Keratinocyte (primary cell): Measurements from ENCODE around the gene LGALS13.

Experiments used
- CTCF ChIP-seq, 3 experiments: IDR thresholded peaks in 1 of 3; conservative IDR thresholded peaks in 1 of 3; optimal IDR thresholded peaks in 1 of 3; 2 replicates in 2 of 3; 3 replicates in 1 of 3; pipeline versions ENCODE3 to v1.5.1; 2011; ENCODE audit warnings: low read length in 3 of 3, mild to moderate bottlenecking in 3 of 3, moderate library complexity in 2 of 3, control low read depth in 1 of 3, inconsistent platforms in 1 of 3; ENCODE audit not compliant: insufficient read depth in 2 of 3; ENCODE audit errors: extremely low read depth in 1 of 3
- EZH2 ChIP-seq: IDR thresholded peaks from one replicate; pipeline ENCODE4 v1.6.1; 2012; ENCODE audit warnings: inconsistent platforms, mild to moderate bottlenecking, low read length, moderate library complexity

GRCh38 chr19:39607021-39607420 is 4.7 kb downstream of the LGALS13 start:
- no peak for TF ChIP-seq CTCF (optimal IDR thresholded peaks at IDR 0.05 in 1 of 3, IDR thresholded peaks at IDR 0.05 in 1 of 3, conservative IDR thresholded peaks at IDR 0.05 in 1 of 3; ENCODE audit: extremely low read depth in 1 of 3, insufficient read depth in 2 of 3, low read length in 3 of 3)
- no peak for TF ChIP-seq EZH2
